ENCODE data around the gene C11orf58.
A peak's percentile ranks its signal among the peaks of the same experiment; 100 is the strongest.

C11orf58 gene

GRCh38 chr11:16738193-16738946 is at the start of gene C11orf58:
C11orf58 (plus strand) TSS chr11:16738647; CDS start chr11:16738779, 132 bp downstream.
- peak; percentile 88 for DNase-seq (ENCODE audit: low read depth, low spot score)

GRCh38 chr11:16690086-16690485 is 48.4 kb upstream of the C11orf58 start:
- DNase-seq (ENCODE audit: low read depth, low spot score) = no peak

- no peak for DNase-seq (ENCODE audit: low read depth, low spot score)
Observed at GRCh38 chr11:16703795-16704194, 34.7 kb upstream of the C11orf58 start.

- no peak for DNase-seq (ENCODE audit: low read depth, low spot score)
Observed at GRCh38 chr11:16713594-16713993, 24.9 kb upstream of the C11orf58 start.

GRCh38 chr11:16722581-16723344 is 15.7 kb upstream of the C11orf58 start:
- DNase-seq (ENCODE audit: low read depth, low spot score) = no peak

- DNase-seq (ENCODE audit: low read depth, low spot score) = no peak
Observed at GRCh38 chr11:16727806-16728205, 10.6 kb upstream of the C11orf58 start.

GRCh38 chr11:16737818-16738192 is 642 bp upstream of the C11orf58 start:
- DNase-seq (ENCODE audit: low read depth, low spot score) = no peak

GRCh38 chr11:16738947-16739815 is 734 bp downstream of the C11orf58 start:
- DNase-seq (ENCODE audit: low read depth, low spot score) = no peak

- DNase-seq (ENCODE audit: low read depth, low spot score) = no peak
Observed at GRCh38 chr11:16741473-16741872, 3.0 kb downstream of the C11orf58 start.

- no peak for DNase-seq (ENCODE audit: low read depth, low spot score)
Observed at GRCh38 chr11:16743478-16743877, 5.0 kb downstream of the C11orf58 start.

- no peak for DNase-seq (ENCODE audit: low read depth, low spot score)
Observed at GRCh38 chr11:16744128-16744725, 5.8 kb downstream of the C11orf58 start.

- DNase-seq (ENCODE audit: low read depth, low spot score) = no peak
Observed at GRCh38 chr11:16745950-16746605, 7.6 kb downstream of the C11orf58 start.

- DNase-seq (ENCODE audit: low read depth, low spot score) = no peak
Observed at GRCh38 chr11:16749092-16749491, 10.6 kb downstream of the C11orf58 start.

- DNase-seq (ENCODE audit: low read depth, low spot score) = no peak
Observed at GRCh38 chr11:16749666-16750065, 11.2 kb downstream of the C11orf58 start.

GRCh38 chr11:16750417-16750816 is 12.0 kb downstream of the C11orf58 start:
- DNase-seq (ENCODE audit: low read depth, low spot score) = no peak

- DNase-seq (ENCODE audit: low read depth, low spot score) = no peak
Observed at GRCh38 chr11:16758382-16759024, 20.1 kb downstream of the C11orf58 start.

- DNase-seq (ENCODE audit: low read depth, low spot score) = no peak
Observed at GRCh38 chr11:16759857-16760508, 21.5 kb downstream of the C11orf58 start.

- DNase-seq (ENCODE audit: low read depth, low spot score) = no peak
Observed at GRCh38 chr11:16763746-16764145, 25.3 kb downstream of the C11orf58 start.

- no peak for DNase-seq (ENCODE audit: low read depth, low spot score)
Observed at GRCh38 chr11:16764888-16765287, 26.4 kb downstream of the C11orf58 start.

GRCh38 chr11:16767137-16767536 is 28.7 kb downstream of the C11orf58 start:
- no peak for DNase-seq (ENCODE audit: low read depth, low spot score)

Data from activated naive CD8-positive, alpha-beta T cell treated with anti-CD3 and anti-CD28 coated beads, Interleukin-2, amount 50 U/mL, for 16 hours (primary cell).